ENCODE data around the gene SLX4IP. TPM values are rescaled to one million over a fixed set of nuclear protein-coding genes. Genes with fewer than 3 reads are reported as not detected.

Gene SLX4IP
- total RNA-seq, 1 experiment from 2014 or later: 6.4 TPM

- Histone ChIP-seq H3K79me2 (ENCODE audit: low read length) (peaks cover 54% of the 10 kb centered on the region), H3K4me1 (ENCODE audit: insufficient read depth, low read length) (peaks cover 39% of the 10 kb centered on the region), H2AFZ (ENCODE audit: low read length) (peak overlapping the region; percentile 68), H3K36me3 (ENCODE audit: low read depth, low read length) (peaks cover 25% of the 10 kb centered on the region), H4K20me1 (ENCODE audit: low read length) (peaks cover 31% of the 10 kb centered on the region), H3K9ac (ENCODE audit: low read length) (peak overlapping the region; percentile 97), H3K4me2 (ENCODE audit: low read length) (peak overlapping the region; percentile 89), H3K4me3 (ENCODE audit: low read length) (peak overlapping the region; percentile 95), H3K9me2 (replicated peaks; ENCODE audit: low read length) (no peaks in the 10 kb centered on the region), H3K27ac (ENCODE audit: low read length) (peak overlapping the region; percentile 95), H3K27me3 (ENCODE audit: low read length) (no peaks in the 10 kb centered on the region), H3K9me3 (ENCODE audit: low read length) (no peaks in the 10 kb centered on the region), H3F3A (ENCODE audit: low read length, unreplicated experiment) (no peaks in the 10 kb centered on the region)
- CTCF ChIA-PET: interaction anchor here (0.5 to 1.6 kb wide), 6 partner anchors 46 to 592 kb away, joined by 3 to 12 read pairs (median 3); no protein-coding TSS in a partner anchor
- TF ChIP-seq EZH2 (IDR thresholded peaks at IDR 0.05; ENCODE audit: low read length, unreplicated experiment): no peak
- peak; percentile 91 for TF ChIP-seq CTCF (conservative IDR thresholded peaks at IDR 0.05; ENCODE audit: low read depth, low read length)
- TF ChIP-seq EZH2phosphoT487 (IDR thresholded peaks at IDR 0.05; ENCODE audit: borderline replicate concordance, low read length): no peak
- TSS peak; percentile 54 for BruUV-seq (replicated peaks)
- ATAC-seq (peak; percentile 40), DNase-seq (peak; percentile 88)
- POLR2A ChIA-PET (ENCODE audit: unreplicated experiment): interaction anchor here (0.5 to 1.5 kb wide), 10 partner anchors 31 to 592 kb away, joined by 3 to 7 read pairs (median 4); no protein-coding TSS in a partner anchor
- intact Hi-C loops (cut with micrococcal nuclease): loop anchor here (1.0 to 10.0 kb wide), 17 partner anchors 32 to 869 kb away; partner anchors contain the start of gene MKKS
Measured at GRCh38 chr20:10674684-10675449, 239.8 kb downstream of the SLX4IP start.

GRCh38 chr20:10675450-10675848, 240.3 kb downstream of the SLX4IP start:
- no TSS peak for BruUV-seq (replicated peaks)
- Histone ChIP-seq H3K9me3 (ENCODE audit: low read length) (no peaks in the 10 kb centered on the region), H3K27ac (ENCODE audit: low read length) (peak overlapping the region; percentile 95), H3K79me2 (ENCODE audit: low read length) (peaks cover 48% of the 10 kb centered on the region), H3K4me1 (ENCODE audit: insufficient read depth, low read length) (peaks cover 35% of the 10 kb centered on the region), H3K9me2 (replicated peaks; ENCODE audit: low read length) (no peaks in the 10 kb centered on the region), H3K27me3 (ENCODE audit: low read length) (no peaks in the 10 kb centered on the region), H2AFZ (ENCODE audit: low read length) (0 out of 2 replicates have a peak overlapping the region, but pooled peaks have one; percentile 68), H3K9ac (ENCODE audit: low read length) (peak overlapping the region; percentile 97), H3K4me3 (ENCODE audit: low read length) (peak overlapping the region; percentile 95), H3F3A (ENCODE audit: low read length, unreplicated experiment) (no peaks in the 10 kb centered on the region), H4K20me1 (ENCODE audit: low read length) (peaks cover 25% of the 10 kb centered on the region), H3K36me3 (ENCODE audit: low read depth, low read length) (peaks cover 19% of the 10 kb centered on the region), H3K4me2 (ENCODE audit: low read length) (peak overlapping the region; percentile 89)
- intact Hi-C loops (cut with micrococcal nuclease): loop anchor here (1.0 to 10.0 kb wide), 8 partner anchors 31 to 779 kb away; no protein-coding TSS in a partner anchor
- DNase-seq (no peak), ATAC-seq (no peak)
- CTCF ChIA-PET: interaction anchor here (0.9 to 1.6 kb wide), 2 partner anchors 86 to 328 kb away, joined by 3 to 12 read pairs; no protein-coding TSS in a partner anchor
- TF ChIP-seq EZH2 (IDR thresholded peaks at IDR 0.05; ENCODE audit: low read length, unreplicated experiment) (no peak), CTCF (conservative IDR thresholded peaks at IDR 0.05; ENCODE audit: low read depth, low read length) (no peak), EZH2phosphoT487 (IDR thresholded peaks at IDR 0.05; ENCODE audit: borderline replicate concordance, low read length) (no peak)
- POLR2A ChIA-PET (ENCODE audit: unreplicated experiment): interaction anchor here (0.6 to 0.7 kb wide), 2 partner anchors 99 to 173 kb away, joined by 3 to 23 read pairs; no protein-coding TSS in a partner anchor

Measured in PC-3 (cell line).